Astrocyte of the cerebellum (primary cell): ENCODE data around the gene TMEM269.
A peak's percentile ranks its signal among the peaks of the same experiment; 100 is the strongest.
"Not testable (repeated sequence)": the region's sequence is repeated elsewhere in the genome, so short reads cannot be mapped to it uniquely, and the experiment has no call there.

Experiments used
- DNase-seq: peaks from one replicate; pipeline ENCODE4 v3.0.0-alpha.2; 2011; ENCODE audit warnings: low read depth
- H3K4me3 ChIP-seq: 2 replicates; pipeline ENCODE4 v1.5.1; 2011; ENCODE audit warnings: mild to moderate bottlenecking, low read depth, low read length, moderate library complexity
- CTCF ChIP-seq: IDR thresholded peaks from 2 replicates; pipeline ENCODE4 v1.5.1; 2012; ENCODE audit warnings: low read length, low read depth, moderate library complexity, mild to moderate bottlenecking; ENCODE audit errors: missing control alignments
- in situ Hi-C: cut with HindIII; loops from 2 replicates; pipeline ENCODE4 v1.10.0; 2017; ENCODE audit warnings: low sequenced_read_pairs

The TMEM269 gene

GRCh38 chr1:42801832-42802473, 17.2 kb downstream of the TMEM269 start:
- no peak overlapping the region for H3K4me3 ChIP-seq
- no peak for DNase-seq
- in situ Hi-C loops: no loop called here
- no peak for TF ChIP-seq CTCF

- DNase-seq: no peak
- no peak for TF ChIP-seq CTCF
These were observed 21.4 kb downstream of the TMEM269 start for GRCh38 chr1:42806171-42806570.

GRCh38 chr1:42806593-42806992, 21.8 kb downstream of the TMEM269 start:
- in situ Hi-C loops: no loop called here
- DNase-seq: no peak
- H3K4me3 ChIP-seq: no peak overlapping the region
- no peak for TF ChIP-seq CTCF

More at GRCh38 chr1:42806171-42806570, 21.4 kb downstream of the TMEM269 start:
- H3K4me3 ChIP-seq: no peak overlapping the region
- in situ Hi-C loops: no loop called here

- no peak for DNase-seq
- TF ChIP-seq CTCF: no peak
- in situ Hi-C loops: no loop called here
- no peak overlapping the region for H3K4me3 ChIP-seq
These were observed 22.4 kb downstream of the TMEM269 start for GRCh38 chr1:42807056-42807668.

GRCh38 chr1:42814815-42815214, 30.0 kb downstream of the TMEM269 start:
- in situ Hi-C loops, H3K4me3 ChIP-seq, DNase-seq: not testable (repeated sequence)

GRCh38 chr1:42815941-42816584, 31.3 kb downstream of the TMEM269 start:
- H3K4me3 ChIP-seq: peak overlapping the region; percentile 71
- in situ Hi-C loops: no loop called here
- DNase-seq: no peak
- no peak for TF ChIP-seq CTCF
